Prostate gland (tissue), 2 donors: Measurements from ENCODE around the gene SOX15.

Experiments
- CTCF ChIP-seq, 4 experiments: fragments of 200-600 bp in 2 of 4; fragments of 450-650 bp in 2 of 4; sonication (generic) in 2 of 4; IDR thresholded peaks; 1 replicate in 3 of 4; 2 replicates in 1 of 4; pipeline ENCODE4 v1.5.1; 2016 to 2019; ENCODE audit warnings: antibody characterized with exemption in 4 of 4, mild to moderate bottlenecking in 2 of 4, moderate library complexity in 2 of 4
- POLR2A ChIP-seq: fragments of 450-650 bp; IDR thresholded peaks from one replicate; pipeline ENCODE4 v1.6.1; 2016; ENCODE audit warnings: antibody characterized with exemption, mild to moderate bottlenecking

- no peak for TF ChIP-seq POLR2A
- TF ChIP-seq CTCF (IDR thresholded peaks at IDR 0.05), result peak in 1 of 4 experiments; percentile 34
Measured at GRCh38 chr17:7634384-7634783, 44.5 kb upstream of the SOX15 start.
